ENCODE measurements around the gene OSTF1. TPM values are rescaled to one million over a fixed set of nuclear protein-coding genes. Genes with fewer than 3 reads are reported as not detected.

OSTF1 gene
- total RNA-seq, 3 donors from 2014 or later: 26.9 to 38.9 (median 36.4) TPM

- Histone ChIP-seq H3K9me3 (no peaks in the 10 kb centered on the region), H3K27me3 (no peaks in the 10 kb centered on the region), H3K36me3 (no peaks in the 10 kb centered on the region), H3K27ac (no peak overlapping the region), H3K4me1 (no peaks in the 10 kb centered on the region), H3K4me3 (no peak overlapping the region)
- no peak for DNase-seq (ENCODE audit: low spot score in 2 of 2)
- intact Hi-C loops (cut with DNase I; ENCODE audit: low total_unique reads): no loop called here
- TF ChIP-seq CTCF (IDR thresholded peaks at IDR 0.05) (no peak), POLR2AphosphoS5 (IDR thresholded peaks at IDR 0.05) (no peak), POLR2A (IDR thresholded peaks at IDR 0.05) (no peak)
These were observed 21.0 kb downstream of the OSTF1 start for GRCh38 chr9:75109210-75109839.

- no peak for TF ChIP-seq POLR2A (IDR thresholded peaks at IDR 0.05)
- no peak for TF ChIP-seq POLR2AphosphoS5 (IDR thresholded peaks at IDR 0.05)
- no peak for TF ChIP-seq CTCF (IDR thresholded peaks at IDR 0.05)
- intact Hi-C loops (cut with DNase I; ENCODE audit: low total_unique reads): no loop called here
- Histone ChIP-seq H3K9me3 (no peaks in the 10 kb centered on the region), H3K4me1 (no peaks in the 10 kb centered on the region), H3K27ac (no peak overlapping the region), H3K36me3 (no peaks in the 10 kb centered on the region), H3K4me3 (no peak overlapping the region), H3K27me3 (no peaks in the 10 kb centered on the region)
- no peak for DNase-seq (ENCODE audit: low spot score in 2 of 2)
These were observed 22.8 kb downstream of the OSTF1 start for GRCh38 chr9:75111019-75111622.

- Histone ChIP-seq H3K4me1 (no peaks in the 10 kb centered on the region), H3K27ac (no peak overlapping the region), H3K36me3 (no peaks in the 10 kb centered on the region), H3K4me3 (no peak overlapping the region), H3K27me3 (no peaks in the 10 kb centered on the region), H3K9me3 (no peaks in the 10 kb centered on the region)
- TF ChIP-seq POLR2A (IDR thresholded peaks at IDR 0.05) (no peak), CTCF (IDR thresholded peaks at IDR 0.05) (no peak), POLR2AphosphoS5 (IDR thresholded peaks at IDR 0.05) (no peak)
- DNase-seq (ENCODE audit: low spot score in 2 of 2): no peak
- intact Hi-C loops (cut with DNase I; ENCODE audit: low total_unique reads): no loop called here
These were observed 24.5 kb downstream of the OSTF1 start for GRCh38 chr9:75112789-75113188.

- Histone ChIP-seq H3K4me1 (no peaks in the 10 kb centered on the region), H3K36me3 (no peaks in the 10 kb centered on the region), H3K4me3 (no peak overlapping the region), H3K27ac (no peak overlapping the region), H3K9me3 (no peaks in the 10 kb centered on the region), H3K27me3 (no peaks in the 10 kb centered on the region)
- no peak for TF ChIP-seq POLR2AphosphoS5 (IDR thresholded peaks at IDR 0.05)
- TF ChIP-seq POLR2A (IDR thresholded peaks at IDR 0.05): no peak
- TF ChIP-seq CTCF (IDR thresholded peaks at IDR 0.05): no peak
- no peak for DNase-seq (ENCODE audit: low spot score in 2 of 2)
- intact Hi-C loops (cut with DNase I; ENCODE audit: low total_unique reads): no loop called here
These were observed 28.0 kb downstream of the OSTF1 start for GRCh38 chr9:75116306-75116705.

GRCh38 chr9:75117564-75117963, 29.2 kb downstream of the OSTF1 start:
- Histone ChIP-seq H3K9me3 (no peaks in the 10 kb centered on the region), H3K4me3 (no peak overlapping the region), H3K36me3 (no peaks in the 10 kb centered on the region), H3K27me3 (no peaks in the 10 kb centered on the region), H3K27ac (no peak overlapping the region), H3K4me1 (no peaks in the 10 kb centered on the region)
- DNase-seq (ENCODE audit: low spot score in 2 of 2): no peak
- TF ChIP-seq CTCF (IDR thresholded peaks at IDR 0.05) (no peak), POLR2A (IDR thresholded peaks at IDR 0.05) (no peak), POLR2AphosphoS5 (IDR thresholded peaks at IDR 0.05) (no peak)
- intact Hi-C loops (cut with DNase I; ENCODE audit: low total_unique reads): no loop called here

All from breast epithelium (tissue), 4 donors.